CD14-positive monocyte (primary cell): ENCODE results near the gene ST7. TPM values are rescaled to one million over a fixed set of nuclear protein-coding genes. Genes with fewer than 3 reads are reported as not detected.

Experiments
- DNase-seq, 3 donors: peaks; one replicate each; pipeline ENCODE4 v3.0.0-alpha.2; 2011 to 2022
- H2AFZ ChIP-seq: 2 replicates; pipeline ENCODE4 v1.6.0; 2012; ENCODE audit warnings: mild to moderate bottlenecking, low read depth, low read length, inconsistent platforms; ENCODE audit not compliant: insufficient read depth, poor library complexity, severe bottlenecking
- H3K27ac ChIP-seq, 2 donors: 1 replicate in 1 of 2; 2 replicates in 1 of 2; pipeline ENCODE4 v1.5.1; 2012 to 2013; ENCODE audit warnings: low read length in 2 of 2, control low read depth in 1 of 2, inconsistent platforms in 1 of 2, low read depth in 1 of 2, mild to moderate bottlenecking in 1 of 2
- H3K27me3 ChIP-seq, 2 donors: one replicate each; pipeline versions ENCODE4 v1.6.0 to v1.6.1; 2011 to 2013; ENCODE audit warnings: low read length in 2 of 2; ENCODE audit not compliant: control insufficient read depth in 2 of 2, insufficient read depth in 2 of 2
- H3K36me3 ChIP-seq, 2 donors: replicated peaks in 1 of 2; 1 replicate in 1 of 2; 2 replicates in 1 of 2; pipeline versions ENCODE4 v1.5.1 to v1.6.1; 2012 to 2013; ENCODE audit warnings: low read length in 2 of 2, control low read depth in 1 of 2, inconsistent platforms in 1 of 2, mild to moderate bottlenecking in 1 of 2; ENCODE audit not compliant: insufficient read depth in 2 of 2, control insufficient read depth in 1 of 2
- H3K4me1 ChIP-seq, 2 donors: 1 replicate in 1 of 2; 2 replicates in 1 of 2; pipeline versions ENCODE4 v1.5.1 to v1.6.1; 2012 to 2013; ENCODE audit warnings: low read length in 2 of 2, control low read depth in 1 of 2, inconsistent platforms in 1 of 2, mild to moderate bottlenecking in 1 of 2, moderate library complexity in 1 of 2; ENCODE audit not compliant: insufficient read depth in 2 of 2, control insufficient read depth in 1 of 2
- H3K4me2 ChIP-seq: replicated peaks from 2 replicates; pipeline ENCODE3; 2012; ENCODE audit warnings: low read length, moderate library complexity, mild to moderate bottlenecking; ENCODE audit not compliant: poor library complexity, severe bottlenecking; ENCODE audit errors: extremely low read depth
- H3K4me3 ChIP-seq, 3 experiments: fragments of 200-600 bp in 1 of 3; sonication (generic) in 1 of 3; replicated peaks in 1 of 3; 1 replicate in 2 of 3; 2 replicates in 1 of 3; pipeline ENCODE4 v1.5.1; 2011 to 2013; ENCODE audit warnings: low read length in 3 of 3, mild to moderate bottlenecking in 3 of 3, control low read depth in 2 of 3, low read depth in 2 of 3, inconsistent platforms in 1 of 3, moderate library complexity in 1 of 3
- H3K79me2 ChIP-seq: 2 replicates; pipeline ENCODE4 v1.6.0; 2012; ENCODE audit warnings: mild to moderate bottlenecking, control low read depth, inconsistent platforms, low read length, moderate library complexity; ENCODE audit not compliant: insufficient read depth
- H3K9ac ChIP-seq: 2 replicates; pipeline ENCODE4 v1.6.0; 2017; ENCODE audit warnings: low read length, mild to moderate bottlenecking; ENCODE audit not compliant: insufficient read depth, poor library complexity, severe bottlenecking
- H3K9me3 ChIP-seq, 2 donors: replicated peaks in 1 of 2; 1 replicate in 1 of 2; 2 replicates in 1 of 2; pipeline versions ENCODE4 v1.5.1 to v1.6.1; 2012 to 2013; ENCODE audit warnings: low read length in 2 of 2, control low read depth in 1 of 2; ENCODE audit not compliant: control insufficient read depth in 1 of 2, insufficient read depth in 1 of 2
- H4K20me1 ChIP-seq: 2 replicates; pipeline ENCODE4 v1.6.0; 2012; ENCODE audit warnings: mild to moderate bottlenecking, low read length, control low read depth, moderate library complexity; ENCODE audit not compliant: insufficient read depth
- H3K27ac Mint-ChIP-seq, 7 donors: one replicate each; pipeline ENCODE4 v1.8.0; 2020; ENCODE audit warnings: mild to moderate bottlenecking in 7 of 7, mixed read lengths in 7 of 7, moderate library complexity in 6 of 7, inconsistent platforms in 2 of 7
- H3K27me3 Mint-ChIP-seq, 3 donors: one replicate each; pipeline ENCODE4 v1.8.0; 2021 to 2022; ENCODE audit warnings: low read depth in 3 of 3, mild to moderate bottlenecking in 3 of 3, mixed read lengths in 3 of 3, moderate library complexity in 3 of 3, inconsistent platforms in 1 of 3
- H3K36me3 Mint-ChIP-seq, 2 donors: one replicate each; pipeline ENCODE4 v1.8.0; 2020; ENCODE audit warnings: mixed read lengths in 2 of 2, inconsistent platforms in 1 of 2, mild to moderate bottlenecking in 1 of 2
- H3K4me1 Mint-ChIP-seq: one replicate; pipeline ENCODE4 v1.8.0; 2020; ENCODE audit warnings: mild to moderate bottlenecking, mixed read lengths
- H3K4me3 Mint-ChIP-seq, 2 donors: one replicate each; pipeline ENCODE4 v1.8.0; 2020; ENCODE audit warnings: mild to moderate bottlenecking in 2 of 2, mixed read lengths in 2 of 2, moderate library complexity in 1 of 2
- H3K9me3 Mint-ChIP-seq, 7 donors: one replicate each; pipeline ENCODE4 v1.8.0; 2020 to 2022; ENCODE audit warnings: mixed read lengths in 7 of 7, mild to moderate bottlenecking in 6 of 7, moderate library complexity in 6 of 7, inconsistent platforms in 2 of 7
- WGBS: methylation state at CpG from one replicate; pipeline ENCODE4 v1.1.5; 2013; ENCODE audit warnings: missing lambda C conversion rate; ENCODE audit not compliant: insufficient coverage; 5-methylcytosine and 5-hydroxymethylcytosine counted together
- intact Hi-C, 2 donors: fragments of 100-400 bp; cut with micrococcal nuclease; formaldehyde crosslinking; loops; one replicate each; pipeline versions ENCODE4 v1.15.0 to v1.15.1; 2023
- polyA plus RNA-seq, 3 donors: library from polyadenylated mRNA; depleted of rRNA in 1 of 3; unstranded in 2 of 3; stranded (reverse) in 1 of 3; fragments of 300-500 nt in 2 of 3; fragments of >200 nt in 1 of 3; fragmentation: Illumina TruSeq in 2 of 3; gene quantifications; 1 replicate in 2 of 3; 2 replicates in 1 of 3; pipeline ENCODE4 v1.2.3, GENCODE V29; 2012 to 2021
- TF ChIP-seq, protein P1 (sequence below): fragments of 200-600 bp; IDR thresholded peaks from one replicate; pipeline ENCODE4 v1.8.0; 2022; ENCODE audit warnings: antibody characterized with exemption, mild to moderate bottlenecking

ST7 gene
- polyA plus RNA-seq, 3 donors, result 3.6 to 5.5 (median 4.1) TPM

- no peak overlapping the region for H2AFZ ChIP-seq
- intact Hi-C loops, result no loop called here
- Mint-ChIP-seq H3K27me3 (no peaks in the 10 kb centered on the region), H3K9me3 (no peaks in the 10 kb centered on the region), H3K27ac (peak overlapping the region in 1 of 7 donors; percentile 6), H3K36me3 (peaks cover 0 to 3% of the 10 kb centered on the region in 2 donors), H3K4me1 (peaks cover 50% of the 10 kb centered on the region), H3K4me3 (no peak overlapping the region)
- WGBS, result no CpG with 5 or more reads among the region's 2 CpGs
- H4K20me1 ChIP-seq, result no peaks in the 10 kb centered on the region
- H3K27me3 ChIP-seq, result no peaks in the 10 kb centered on the region
- H3K36me3 ChIP-seq, result no peaks in the 10 kb centered on the region
- H3K79me2 ChIP-seq, result no peaks in the 10 kb centered on the region
- no peak overlapping the region for H3K4me3 ChIP-seq
- peaks cover 37 to 48% of the 10 kb centered on the region in 2 donors for H3K4me1 ChIP-seq
- no peak overlapping the region for H3K9ac ChIP-seq
- H3K27ac ChIP-seq, result peak overlapping the region in 1 of 2 donors; percentile 20
- TF ChIP-seq, protein P1, sequence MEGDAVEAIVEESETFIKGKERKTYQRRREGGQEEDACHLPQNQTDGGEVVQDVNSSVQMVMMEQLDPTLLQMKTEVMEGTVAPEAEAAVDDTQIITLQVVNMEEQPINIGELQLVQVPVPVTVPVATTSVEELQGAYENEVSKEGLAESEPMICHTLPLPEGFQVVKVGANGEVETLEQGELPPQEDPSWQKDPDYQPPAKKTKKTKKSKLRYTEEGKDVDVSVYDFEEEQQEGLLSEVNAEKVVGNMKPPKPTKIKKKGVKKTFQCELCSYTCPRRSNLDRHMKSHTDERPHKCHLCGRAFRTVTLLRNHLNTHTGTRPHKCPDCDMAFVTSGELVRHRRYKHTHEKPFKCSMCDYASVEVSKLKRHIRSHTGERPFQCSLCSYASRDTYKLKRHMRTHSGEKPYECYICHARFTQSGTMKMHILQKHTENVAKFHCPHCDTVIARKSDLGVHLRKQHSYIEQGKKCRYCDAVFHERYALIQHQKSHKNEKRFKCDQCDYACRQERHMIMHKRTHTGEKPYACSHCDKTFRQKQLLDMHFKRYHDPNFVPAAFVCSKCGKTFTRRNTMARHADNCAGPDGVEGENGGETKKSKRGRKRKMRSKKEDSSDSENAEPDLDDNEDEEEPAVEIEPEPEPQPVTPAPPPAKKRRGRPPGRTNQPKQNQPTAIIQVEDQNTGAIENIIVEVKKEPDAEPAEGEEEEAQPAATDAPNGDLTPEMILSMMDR, result no peak
- H3K9me3 ChIP-seq, result no peaks in the 10 kb centered on the region
- H3K4me2 ChIP-seq, result peak overlapping the region; percentile 14
- DNase-seq, result no peak
These were observed 190.3 kb downstream of the ST7 start for GRCh38 chr7:117143580-117143979.

GRCh38 chr7:117145333-117145732 is 192.0 kb downstream of the ST7 start:
- Mint-ChIP-seq H3K27ac (no peak overlapping the region), H3K4me3 (no peak overlapping the region), H3K27me3 (no peaks in the 10 kb centered on the region), H3K36me3 (peaks cover 0 to 1% of the 10 kb centered on the region in 2 donors), H3K9me3 (no peaks in the 10 kb centered on the region), H3K4me1 (peaks cover 34% of the 10 kb centered on the region)
- no peak for DNase-seq
- Histone ChIP-seq H3K27me3 (no peaks in the 10 kb centered on the region), H4K20me1 (no peaks in the 10 kb centered on the region), H3K9me3 (no peaks in the 10 kb centered on the region), H3K36me3 (no peaks in the 10 kb centered on the region), H3K4me3 (no peak overlapping the region), H3K4me1 (peaks cover 22 to 30% of the 10 kb centered on the region in 2 donors), H2AFZ (no peak overlapping the region), H3K9ac (no peak overlapping the region), H3K27ac (no peak overlapping the region), H3K4me2 (no peak overlapping the region), H3K79me2 (no peaks in the 10 kb centered on the region)
- WGBS, result 80% methylated on average over 1 of the region's 1 CpG
- TF ChIP-seq, protein P1, result no peak
- intact Hi-C loops, result no loop called here
